ENCODE results near the gene AFF3. TPM values are rescaled to one million over a fixed set of nuclear protein-coding genes. Genes with fewer than 3 reads are reported as not detected.
"Not testable (repeated sequence)": the region's sequence is repeated elsewhere in the genome, so short reads cannot be mapped to it uniquely, and the experiment has no call there.

AFF3 gene
- total and polyA plus RNA-seq, 7 experiments from 2014 or later = 3.0 to 24.1 (median 19.8) TPM

GRCh38 chr2:100176925-100177324 is 34.5 kb upstream of the AFF3 start:
- Histone ChIP-seq H3K36me3 (ENCODE audit: control insufficient read depth in 2 of 3, insufficient read depth in 3 of 3, low read length in 3 of 3) (no peaks in the 10 kb centered on the region), H3K27ac (ENCODE audit: low read depth, low read length) (no peak overlapping the region), H3K4me3 (ENCODE audit: low read length) (no peak overlapping the region), H3K4me1 (ENCODE audit: control insufficient read depth in 2 of 2, insufficient read depth in 2 of 2, low read length in 2 of 2) (no peaks in the 10 kb centered on the region), H3K9me3 (ENCODE audit: control insufficient read depth in 2 of 3, low read length in 3 of 3) (no peaks in the 10 kb centered on the region), H3K27me3 (ENCODE audit: control insufficient read depth in 2 of 2, insufficient read depth in 2 of 2, low read length in 2 of 2) (no peaks in the 10 kb centered on the region)
- POLR2A ChIA-PET = no interaction called here
- Mint-ChIP-seq H3K9me3 (peaks cover 0 to 3% (median 0%) of the 10 kb centered on the region in 11 donors), H3K27me3 (no peaks in the 10 kb centered on the region), H3K4me3 (no peak overlapping the region), H3K36me3 (no peaks in the 10 kb centered on the region), H3K4me1 (peaks cover 0 to 1% (median 0%) of the 10 kb centered on the region in 7 donors), H3K27ac (no peak overlapping the region)
- CTCF ChIA-PET = no interaction called here
- no peak for DNase-seq
- intact Hi-C loops (cut with micrococcal nuclease) = no loop called here
- no peak for ATAC-seq

- intact Hi-C loops (cut with micrococcal nuclease) = no loop called here
- H3K4me1 ChIP-seq (ENCODE audit: control insufficient read depth in 2 of 2, insufficient read depth in 2 of 2, low read length in 2 of 2) = no peaks in the 10 kb centered on the region
- H3K9me3 ChIP-seq (ENCODE audit: control insufficient read depth in 2 of 3, low read length in 3 of 3) = no peaks in the 10 kb centered on the region
- Mint-ChIP-seq H3K27ac (no peak overlapping the region), H3K4me1 (peaks cover 0 to 1% (median 0%) of the 10 kb centered on the region in 7 donors), H3K36me3 (no peaks in the 10 kb centered on the region), H3K9me3 (peaks cover 0 to 3% (median 0%) of the 10 kb centered on the region in 11 donors), H3K4me3 (no peak overlapping the region), H3K27me3 (peaks cover 0 to 5% (median 0%) of the 10 kb centered on the region in 5 donors)
- H3K4me3 ChIP-seq (ENCODE audit: low read length) = no peak overlapping the region
- CTCF ChIA-PET = no interaction called here
- no peak for DNase-seq
- no peaks in the 10 kb centered on the region for H3K27me3 ChIP-seq (ENCODE audit: control insufficient read depth in 2 of 2, insufficient read depth in 2 of 2, low read length in 2 of 2)
- no peak for ATAC-seq
- no peaks in the 10 kb centered on the region for H3K36me3 ChIP-seq (ENCODE audit: control insufficient read depth in 2 of 3, insufficient read depth in 3 of 3, low read length in 3 of 3)
- no peak overlapping the region for H3K27ac ChIP-seq (ENCODE audit: low read depth, low read length)
- POLR2A ChIA-PET = no interaction called here
These were observed 31.6 kb upstream of the AFF3 start for GRCh38 chr2:100174026-100174431.

- Mint-ChIP-seq H3K4me1 (no peaks in the 10 kb centered on the region), H3K27ac (no peak overlapping the region), H3K36me3 (peaks cover 0 to 3% (median 0%) of the 10 kb centered on the region in 5 donors), H3K27me3 (peaks cover 0 to 13% (median 0%) of the 10 kb centered on the region in 5 donors), H3K9me3 (peaks cover 0 to 22% (median 5%) of the 10 kb centered on the region in 11 donors), H3K4me3 (no peak overlapping the region)
- Histone ChIP-seq H3K4me1 (ENCODE audit: control insufficient read depth in 2 of 2, insufficient read depth in 2 of 2, low read length in 2 of 2) (no peaks in the 10 kb centered on the region), H3K27ac (ENCODE audit: low read depth, low read length) (no peak overlapping the region), H3K4me3 (ENCODE audit: low read length) (no peak overlapping the region), H3K36me3 (ENCODE audit: control insufficient read depth in 2 of 3, insufficient read depth in 3 of 3, low read length in 3 of 3) (no peaks in the 10 kb centered on the region), H3K27me3 (ENCODE audit: control insufficient read depth in 2 of 2, insufficient read depth in 2 of 2, low read length in 2 of 2) (no peaks in the 10 kb centered on the region), H3K9me3 (ENCODE audit: control insufficient read depth in 2 of 3, low read length in 3 of 3) (no peaks in the 10 kb centered on the region)
- ATAC-seq (no peak), DNase-seq (no peak)
- CTCF ChIA-PET = interaction anchor here (0.7 kb wide), 1 partner anchor 12 kb away, joined by 3 read pairs; no protein-coding TSS in a partner anchor
- POLR2A ChIA-PET = no interaction called here
- intact Hi-C loops (cut with micrococcal nuclease) = no loop called here
These were observed 24.3 kb upstream of the AFF3 start for GRCh38 chr2:100166701-100167100.

- H3K4me1 ChIP-seq (ENCODE audit: control insufficient read depth in 2 of 2, insufficient read depth in 2 of 2, low read length in 2 of 2) = no peaks in the 10 kb centered on the region
- no peak overlapping the region for H3K27ac ChIP-seq (ENCODE audit: low read depth, low read length)
- no peak for ATAC-seq
- H3K36me3 Mint-ChIP-seq = peaks cover 0 to 3% (median 0%) of the 10 kb centered on the region in 5 donors
- no peak overlapping the region for H3K4me3 Mint-ChIP-seq
- H3K27me3 Mint-ChIP-seq = peaks cover 0 to 7% (median 3%) of the 10 kb centered on the region in 5 donors
- H3K36me3 ChIP-seq (ENCODE audit: control insufficient read depth in 2 of 3, insufficient read depth in 3 of 3, low read length in 3 of 3) = no peaks in the 10 kb centered on the region
- ChIA-PET POLR2A (no interaction called here), CTCF (no interaction called here)
- no peak for DNase-seq
- H3K4me3 ChIP-seq (ENCODE audit: low read length) = no peak overlapping the region
- no peaks in the 10 kb centered on the region for H3K9me3 ChIP-seq (ENCODE audit: control insufficient read depth in 2 of 3, low read length in 3 of 3)
- no peak overlapping the region for H3K27ac Mint-ChIP-seq
- intact Hi-C loops (cut with micrococcal nuclease) = no loop called here
- no peaks in the 10 kb centered on the region for H3K27me3 ChIP-seq (ENCODE audit: control insufficient read depth in 2 of 2, insufficient read depth in 2 of 2, low read length in 2 of 2)
- peaks cover 0 to 23% (median 6%) of the 10 kb centered on the region in 11 donors for H3K9me3 Mint-ChIP-seq
- H3K4me1 Mint-ChIP-seq = no peaks in the 10 kb centered on the region
These were observed 21.2 kb upstream of the AFF3 start for GRCh38 chr2:100163605-100164004.

GRCh38 chr2:100161945-100162620 is 19.7 kb upstream of the AFF3 start:
- ChIA-PET POLR2A (no interaction called here), CTCF (no interaction called here)

GRCh38 chr2:100160396-100160795 is 18.0 kb upstream of the AFF3 start:
- Histone ChIP-seq H3K27me3 (ENCODE audit: control insufficient read depth in 2 of 2, insufficient read depth in 2 of 2, low read length in 2 of 2) (no peaks in the 10 kb centered on the region), H3K4me3 (ENCODE audit: low read length) (no peak overlapping the region), H3K36me3 (ENCODE audit: control insufficient read depth in 2 of 3, insufficient read depth in 3 of 3, low read length in 3 of 3) (no peaks in the 10 kb centered on the region), H3K9me3 (ENCODE audit: control insufficient read depth in 2 of 3, low read length in 3 of 3) (no peaks in the 10 kb centered on the region), H3K27ac (ENCODE audit: low read depth, low read length) (no peak overlapping the region), H3K4me1 (ENCODE audit: control insufficient read depth in 2 of 2, insufficient read depth in 2 of 2, low read length in 2 of 2) (no peaks in the 10 kb centered on the region)
- H3K4me3 Mint-ChIP-seq = no peak overlapping the region
- H3K27ac Mint-ChIP-seq = no peak overlapping the region
- peaks cover 0 to 14% (median 3%) of the 10 kb centered on the region in 5 donors for H3K27me3 Mint-ChIP-seq
- no peaks in the 10 kb centered on the region for H3K4me1 Mint-ChIP-seq
- peaks cover 0 to 23% (median 9%) of the 10 kb centered on the region in 11 donors for H3K9me3 Mint-ChIP-seq
- DNase-seq (no peak), ATAC-seq (no peak)
- peaks cover 0 to 3% (median 0%) of the 10 kb centered on the region in 5 donors for H3K36me3 Mint-ChIP-seq
- ChIA-PET CTCF (no interaction called here), POLR2A (no interaction called here)
- intact Hi-C loops (cut with micrococcal nuclease) = no loop called here

More at GRCh38 chr2:100161945-100162620, 19.7 kb upstream of the AFF3 start:
- intact Hi-C loops (cut with micrococcal nuclease) = no loop called here
- Mint-ChIP-seq H3K27ac (no peak overlapping the region), H3K27me3 (peaks cover 0 to 14% (median 3%) of the 10 kb centered on the region in 5 donors), H3K4me1 (no peaks in the 10 kb centered on the region), H3K36me3 (peaks cover 0 to 3% (median 0%) of the 10 kb centered on the region in 5 donors), H3K4me3 (no peak overlapping the region), H3K9me3 (peaks cover 0 to 23% (median 7%) of the 10 kb centered on the region in 11 donors)
- Histone ChIP-seq H3K4me3 (ENCODE audit: low read length) (no peak overlapping the region), H3K4me1 (ENCODE audit: control insufficient read depth in 2 of 2, insufficient read depth in 2 of 2, low read length in 2 of 2) (no peaks in the 10 kb centered on the region), H3K9me3 (ENCODE audit: control insufficient read depth in 2 of 3, low read length in 3 of 3) (no peaks in the 10 kb centered on the region), H3K36me3 (ENCODE audit: control insufficient read depth in 2 of 3, insufficient read depth in 3 of 3, low read length in 3 of 3) (no peaks in the 10 kb centered on the region), H3K27me3 (ENCODE audit: control insufficient read depth in 2 of 2, insufficient read depth in 2 of 2, low read length in 2 of 2) (no peaks in the 10 kb centered on the region), H3K27ac (ENCODE audit: low read depth, low read length) (no peak overlapping the region)
- ATAC-seq (no peak), DNase-seq (no peak)

- POLR2A ChIA-PET; H3K4me3 ChIP-seq (ENCODE audit: low read length); ATAC-seq; CTCF ChIA-PET; H3K36me3 Mint-ChIP-seq; H3K27me3 ChIP-seq (ENCODE audit: control insufficient read depth in 2 of 2, insufficient read depth in 2 of 2, low read length in 2 of 2); H3K9me3 ChIP-seq (ENCODE audit: control insufficient read depth in 2 of 3, low read length in 3 of 3); H3K4me1 ChIP-seq (ENCODE audit: control insufficient read depth in 2 of 2, insufficient read depth in 2 of 2, low read length in 2 of 2); DNase-seq; H3K27ac Mint-ChIP-seq; H3K27ac ChIP-seq (ENCODE audit: low read depth, low read length); H3K36me3 ChIP-seq (ENCODE audit: control insufficient read depth in 2 of 3, insufficient read depth in 3 of 3, low read length in 3 of 3); H3K4me3 Mint-ChIP-seq; H3K4me1 Mint-ChIP-seq; intact Hi-C loops (cut with micrococcal nuclease): not testable (repeated sequence)
- H3K9me3 Mint-ChIP-seq = peaks cover 0 to 16% (median 4%) of the 10 kb centered on the region in 11 donors
- peaks cover 0 to 16% (median 0%) of the 10 kb centered on the region in 5 donors for H3K27me3 Mint-ChIP-seq
These were observed 9.4 kb upstream of the AFF3 start for GRCh38 chr2:100151832-100152231.
